ENCODE data around the gene GALK1. TPM values are rescaled to one million over a fixed set of nuclear protein-coding genes. Genes with fewer than 3 reads are reported as not detected.

Gene GALK1
- total RNA-seq, 1 experiment from 2014 or later, result 36.7 TPM

DNA sequence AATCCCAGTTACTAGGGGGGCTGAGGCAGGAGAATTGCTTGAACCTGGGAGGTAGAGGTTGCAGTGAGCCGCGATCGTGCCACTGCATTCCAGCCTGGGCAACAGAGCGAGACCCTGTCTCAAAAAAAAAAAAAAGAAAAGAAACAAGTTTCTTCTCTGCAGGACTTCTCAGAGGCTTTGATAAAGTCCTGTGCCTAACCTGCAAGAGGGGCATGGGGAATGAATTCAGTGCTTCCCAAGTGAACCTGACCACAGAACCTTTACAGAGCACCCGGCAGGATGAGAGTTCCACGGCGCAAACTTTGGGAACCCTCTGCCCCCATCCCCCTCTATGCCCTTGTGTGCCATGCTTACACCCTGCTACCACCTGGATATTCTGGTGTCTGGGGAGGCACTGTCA lies 25.8 kb downstream of the GALK1 start:
- H3T11ph ChIP-seq (ENCODE audit: low read length), result no peak overlapping the region
- H4K8ac ChIP-seq (replicated peaks; ENCODE audit: insufficient read length, low read depth, low read length), result no peak overlapping the region
- H3K27ac Mint-ChIP-seq, result no peak overlapping the region
- H3K23ac ChIP-seq (ENCODE audit: insufficient read length, low read depth, low read length), result no peak overlapping the region
- no peak overlapping the region for H3K56ac ChIP-seq (ENCODE audit: insufficient read length, low read depth, low read length)
- no peaks in the 10 kb centered on the region for H3K4me1 ChIP-seq (ENCODE audit: insufficient read depth, low read length)
- no peaks in the 10 kb centered on the region for H3K23me2 ChIP-seq (ENCODE audit: insufficient read length, low read depth, low read length, poor library complexity, severe bottlenecking)
- H2AK5ac ChIP-seq (ENCODE audit: insufficient read length, low read length), result no peak overlapping the region
- no peak for DNase-seq
- no peak overlapping the region for H4K5ac ChIP-seq (ENCODE audit: insufficient read length, low read depth, low read length)
- H4K20me1 ChIP-seq (ENCODE audit: control insufficient read depth, insufficient read depth, insufficient read length), result no peaks in the 10 kb centered on the region
- no CpG with 5 or more reads among the region's 7 CpGs for WGBS (ENCODE audit: extremely low coverage, insufficient read length, low lambda C conversion rate)
- no peak overlapping the region for H2BK5ac ChIP-seq (ENCODE audit: insufficient read length, low read length)
- H3K9me3 ChIP-seq (ENCODE audit: control insufficient read depth, low read depth, low read length), result no peaks in the 10 kb centered on the region
- no peak for TF ChIP-seq CTCF (conservative IDR thresholded peaks at IDR 0.05)
- H2BK120ac ChIP-seq (ENCODE audit: low read depth, low read length, poor library complexity, severe bottlenecking), result no peak overlapping the region
- no peak overlapping the region for H2BK15ac ChIP-seq (ENCODE audit: low read depth, low read length)
- H3K79me2 ChIP-seq (ENCODE audit: insufficient read depth, low read length), result no peaks in the 10 kb centered on the region
- H2BK20ac ChIP-seq (ENCODE audit: low read depth, low read length, poor library complexity, severe bottlenecking), result no peak overlapping the region
- H3K4me2 ChIP-seq (ENCODE audit: insufficient read depth, insufficient read length, low read length), result no peak overlapping the region
- H3K9ac ChIP-seq (ENCODE audit: extremely low read depth, insufficient read length, low read length), result no peak overlapping the region
- H3K27me3 ChIP-seq (ENCODE audit: insufficient read depth, low read length), result no peaks in the 10 kb centered on the region
- H3K14ac ChIP-seq (ENCODE audit: insufficient read depth, low read length), result no peak overlapping the region
- H2BK12ac ChIP-seq (ENCODE audit: insufficient read length, low read depth, low read length), result no peak overlapping the region
- H3K4ac ChIP-seq (ENCODE audit: low read depth, low read length), result no peak overlapping the region
- H3K79me1 ChIP-seq (ENCODE audit: insufficient read depth, low read depth, low read length, poor library complexity, severe bottlenecking), result no peaks in the 10 kb centered on the region
- H4K91ac ChIP-seq (ENCODE audit: insufficient read length, low read depth, low read length), result no peak overlapping the region
- no peaks in the 10 kb centered on the region for H3K9me3 Mint-ChIP-seq
- no peak overlapping the region for H3K18ac ChIP-seq (ENCODE audit: insufficient read length, low read depth, low read length)
- no peak overlapping the region for H3K4me3 Mint-ChIP-seq
- peaks cover 7% of the 10 kb centered on the region in 2 experiments for H3K4me1 Mint-ChIP-seq
- no peaks in the 10 kb centered on the region for H3K27me3 Mint-ChIP-seq (ENCODE audit: low read depth)
- no peaks in the 10 kb centered on the region for H3K36me3 Mint-ChIP-seq (ENCODE audit: insufficient read depth in 1 of 3, low read depth in 3 of 3)
- H2AFZ ChIP-seq (ENCODE audit: low read length), result no peak overlapping the region
- no peak overlapping the region for H3K27ac ChIP-seq (ENCODE audit: insufficient read length, low read depth, low read length)
